Memory B cell (primary cell): ENCODE measurements around the gene ZNF646.

Experiments
- ATAC-seq: fragments of 150-1000 bp; cut with Tn5 transposase; 2 replicates; pipeline ENCODE4 v1.10.0; 2021; ENCODE audit warnings: low read depth, mild to moderate bottlenecking, moderate library complexity
- DNase-seq, 2 donors: peaks; one replicate each; pipeline ENCODE4 v3.0.0; 2022; ENCODE audit warnings: low spot score in 2 of 2
- H3K27ac Mint-ChIP-seq: one replicate; pipeline ENCODE4 v1.8.0; 2022; ENCODE audit warnings: mild to moderate bottlenecking, moderate library complexity, mixed read lengths
- H3K27me3 Mint-ChIP-seq: one replicate; pipeline ENCODE4 v1.8.0; 2022; ENCODE audit warnings: mixed read lengths
- H3K36me3 Mint-ChIP-seq: one replicate; pipeline ENCODE4 v1.8.0; 2022; ENCODE audit warnings: mild to moderate bottlenecking, mixed read lengths
- H3K4me1 Mint-ChIP-seq: one replicate; pipeline ENCODE4 v1.8.0; 2022; ENCODE audit warnings: mixed read lengths
- H3K4me3 Mint-ChIP-seq: one replicate; pipeline ENCODE4 v1.8.0; 2022; ENCODE audit warnings: mild to moderate bottlenecking, moderate library complexity, mixed read lengths
- H3K9me3 Mint-ChIP-seq: one replicate; pipeline ENCODE4 v1.8.0; 2022; ENCODE audit warnings: mixed read lengths

The ZNF646 gene, protein sequence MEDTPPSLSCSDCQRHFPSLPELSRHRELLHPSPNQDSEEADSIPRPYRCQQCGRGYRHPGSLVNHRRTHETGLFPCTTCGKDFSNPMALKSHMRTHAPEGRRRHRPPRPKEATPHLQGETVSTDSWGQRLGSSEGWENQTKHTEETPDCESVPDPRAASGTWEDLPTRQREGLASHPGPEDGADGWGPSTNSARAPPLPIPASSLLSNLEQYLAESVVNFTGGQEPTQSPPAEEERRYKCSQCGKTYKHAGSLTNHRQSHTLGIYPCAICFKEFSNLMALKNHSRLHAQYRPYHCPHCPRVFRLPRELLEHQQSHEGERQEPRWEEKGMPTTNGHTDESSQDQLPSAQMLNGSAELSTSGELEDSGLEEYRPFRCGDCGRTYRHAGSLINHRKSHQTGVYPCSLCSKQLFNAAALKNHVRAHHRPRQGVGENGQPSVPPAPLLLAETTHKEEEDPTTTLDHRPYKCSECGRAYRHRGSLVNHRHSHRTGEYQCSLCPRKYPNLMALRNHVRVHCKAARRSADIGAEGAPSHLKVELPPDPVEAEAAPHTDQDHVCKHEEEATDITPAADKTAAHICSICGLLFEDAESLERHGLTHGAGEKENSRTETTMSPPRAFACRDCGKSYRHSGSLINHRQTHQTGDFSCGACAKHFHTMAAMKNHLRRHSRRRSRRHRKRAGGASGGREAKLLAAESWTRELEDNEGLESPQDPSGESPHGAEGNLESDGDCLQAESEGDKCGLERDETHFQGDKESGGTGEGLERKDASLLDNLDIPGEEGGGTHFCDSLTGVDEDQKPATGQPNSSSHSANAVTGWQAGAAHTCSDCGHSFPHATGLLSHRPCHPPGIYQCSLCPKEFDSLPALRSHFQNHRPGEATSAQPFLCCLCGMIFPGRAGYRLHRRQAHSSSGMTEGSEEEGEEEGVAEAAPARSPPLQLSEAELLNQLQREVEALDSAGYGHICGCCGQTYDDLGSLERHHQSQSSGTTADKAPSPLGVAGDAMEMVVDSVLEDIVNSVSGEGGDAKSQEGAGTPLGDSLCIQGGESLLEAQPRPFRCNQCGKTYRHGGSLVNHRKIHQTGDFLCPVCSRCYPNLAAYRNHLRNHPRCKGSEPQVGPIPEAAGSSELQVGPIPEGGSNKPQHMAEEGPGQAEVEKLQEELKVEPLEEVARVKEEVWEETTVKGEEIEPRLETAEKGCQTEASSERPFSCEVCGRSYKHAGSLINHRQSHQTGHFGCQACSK (N-terminal part only)

DNA sequence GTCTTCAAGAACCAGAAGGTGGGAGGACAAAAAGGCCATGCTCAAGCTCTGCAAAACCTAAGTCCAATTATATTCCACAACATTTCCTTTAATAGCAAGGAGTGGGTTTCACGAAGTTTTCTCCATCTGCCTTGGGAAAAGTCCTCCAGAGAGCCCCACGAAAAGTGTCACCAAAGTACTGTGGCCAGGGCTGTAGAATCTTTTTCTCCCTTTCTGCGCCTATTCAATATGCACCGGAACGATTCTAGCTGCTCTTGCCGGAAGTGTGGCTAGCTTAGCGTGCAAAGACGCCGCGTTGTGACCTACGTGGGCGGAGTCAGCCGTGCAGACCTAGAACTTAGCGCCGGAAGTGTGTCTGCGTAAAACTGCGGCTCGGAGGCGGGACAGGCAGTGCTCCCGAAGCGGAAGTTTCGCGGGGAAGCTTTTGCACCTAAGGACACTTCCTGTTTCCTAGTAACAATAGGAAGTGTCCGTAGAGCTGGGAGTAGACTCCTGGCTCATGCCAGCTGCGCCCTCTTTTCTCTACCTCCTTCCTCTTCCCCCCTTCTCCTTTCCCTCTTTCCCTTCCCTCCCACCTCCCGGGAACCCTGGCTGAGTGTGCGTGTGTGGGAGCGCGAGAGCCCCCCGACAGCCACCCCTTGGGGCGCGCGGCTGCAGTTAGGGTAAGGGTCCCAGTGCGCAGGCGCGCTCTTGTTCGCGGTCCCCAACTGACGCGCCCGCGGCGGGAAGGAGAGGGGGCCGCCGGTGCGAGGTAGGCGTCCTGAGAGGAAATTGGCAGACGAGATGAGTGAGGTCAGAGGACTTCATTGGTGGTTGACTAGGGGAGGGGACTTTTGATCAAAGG is at the start of gene ZNF646, which contains the start of gene ZNF668:
TSS of gene ZNF646 (plus strand) at position 453 of the 844 bp plus-strand sequence. CDS start 1,903 bp downstream, outside the sequence.
TSS of gene ZNF668 (minus strand) at position 271 of the 844 bp plus-strand sequence. CDS start 9,781 bp downstream, outside the sequence.
- H3K4me1 Mint-ChIP-seq = peaks cover 29% of the 10 kb centered on the region
- no peaks in the 10 kb centered on the region for H3K27me3 Mint-ChIP-seq
- peak within 1 kb of the TSS; percentile 95 for H3K27ac Mint-ChIP-seq
- H3K4me3 Mint-ChIP-seq = peak within 1 kb of the TSS; percentile 95
- DNase-seq (peak; percentile 86 to 94), ATAC-seq (peak; percentile 86)
- H3K36me3 Mint-ChIP-seq = peaks cover 14% of the 10 kb centered on the region
- no peaks in the 10 kb centered on the region for H3K9me3 Mint-ChIP-seq

DNA sequence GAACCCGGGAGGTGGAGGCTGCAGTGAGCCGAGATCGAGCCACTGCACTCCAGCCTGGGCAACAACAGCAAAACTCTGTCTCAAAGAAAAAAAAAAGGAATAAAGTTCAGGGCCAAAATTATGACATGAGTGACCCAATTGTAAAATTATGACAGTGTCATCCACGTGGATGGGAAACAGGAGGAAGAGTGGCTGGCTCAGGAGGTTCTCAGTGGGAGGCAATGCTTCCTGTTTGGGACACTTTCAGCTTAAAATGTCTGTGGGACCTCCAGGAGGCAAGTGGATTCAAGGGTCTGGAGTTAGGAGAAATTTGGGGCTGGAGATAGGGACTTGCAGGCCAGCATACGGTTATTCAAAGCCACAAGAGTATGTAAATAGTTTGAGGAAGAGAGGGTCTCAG is 48.9 kb upstream of the ZNF646 start:
- no peak for ATAC-seq
- Mint-ChIP-seq H3K4me3 (no peak overlapping the region), H3K36me3 (no peaks in the 10 kb centered on the region), H3K27me3 (no peaks in the 10 kb centered on the region), H3K4me1 (no peaks in the 10 kb centered on the region), H3K27ac (no peak overlapping the region), H3K9me3 (no peaks in the 10 kb centered on the region)
- no peak for DNase-seq

DNA sequence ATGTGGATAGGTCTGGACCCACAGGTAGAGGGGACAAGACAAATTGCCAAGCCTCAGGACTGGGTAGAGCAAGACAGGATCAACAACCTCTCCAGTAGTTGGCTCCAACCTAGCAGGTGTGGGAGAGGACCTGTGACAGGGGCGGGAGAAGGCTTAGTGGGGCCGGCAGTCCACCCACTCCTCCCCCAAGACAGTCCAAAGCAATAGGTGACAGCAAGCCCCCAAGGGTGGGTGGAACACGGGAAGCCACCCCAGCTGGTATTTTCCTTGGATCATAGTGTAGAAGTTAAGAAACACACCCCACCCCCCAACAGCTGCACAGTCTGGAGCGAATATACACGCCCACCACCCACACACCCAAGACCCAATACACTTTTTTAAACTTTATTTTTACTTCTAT is 45.0 kb upstream of the ZNF646 start:
- no peaks in the 10 kb centered on the region for H3K9me3 Mint-ChIP-seq
- peaks cover 4% of the 10 kb centered on the region for H3K36me3 Mint-ChIP-seq
- ATAC-seq (no peak), DNase-seq (no peak)
- H3K27ac Mint-ChIP-seq = no peak overlapping the region
- H3K4me1 Mint-ChIP-seq = peaks cover 7% of the 10 kb centered on the region
- no peaks in the 10 kb centered on the region for H3K27me3 Mint-ChIP-seq
- H3K4me3 Mint-ChIP-seq = no peak overlapping the region

DNA sequence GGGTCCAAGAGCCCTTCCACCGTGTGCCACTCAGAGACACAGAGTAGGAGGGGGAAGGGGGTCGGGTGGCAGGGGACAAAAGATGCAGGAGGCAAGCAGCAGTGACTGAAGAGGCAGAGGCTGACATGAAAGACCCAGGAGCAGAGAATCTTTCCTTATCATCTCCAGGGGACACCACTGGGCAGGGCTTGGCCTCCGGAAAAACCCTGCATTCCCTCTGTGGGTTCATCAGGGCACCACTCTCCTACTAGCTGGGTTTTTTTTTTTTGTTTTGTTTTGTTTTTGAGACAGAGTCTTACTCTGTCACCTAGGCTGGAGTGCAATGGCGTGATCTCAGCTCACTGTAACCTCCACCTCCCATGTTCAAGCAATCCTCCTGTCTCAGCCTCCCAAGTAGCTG is 42.9 kb upstream of the ZNF646 start:
- no peak for ATAC-seq
- DNase-seq = no peak
- no peaks in the 10 kb centered on the region for H3K9me3 Mint-ChIP-seq
- H3K27ac Mint-ChIP-seq = peak overlapping the region; percentile 96
- H3K36me3 Mint-ChIP-seq = peaks cover 10% of the 10 kb centered on the region
- no peak overlapping the region for H3K4me3 Mint-ChIP-seq
- no peaks in the 10 kb centered on the region for H3K27me3 Mint-ChIP-seq
- peaks cover 7% of the 10 kb centered on the region for H3K4me1 Mint-ChIP-seq

DNA sequence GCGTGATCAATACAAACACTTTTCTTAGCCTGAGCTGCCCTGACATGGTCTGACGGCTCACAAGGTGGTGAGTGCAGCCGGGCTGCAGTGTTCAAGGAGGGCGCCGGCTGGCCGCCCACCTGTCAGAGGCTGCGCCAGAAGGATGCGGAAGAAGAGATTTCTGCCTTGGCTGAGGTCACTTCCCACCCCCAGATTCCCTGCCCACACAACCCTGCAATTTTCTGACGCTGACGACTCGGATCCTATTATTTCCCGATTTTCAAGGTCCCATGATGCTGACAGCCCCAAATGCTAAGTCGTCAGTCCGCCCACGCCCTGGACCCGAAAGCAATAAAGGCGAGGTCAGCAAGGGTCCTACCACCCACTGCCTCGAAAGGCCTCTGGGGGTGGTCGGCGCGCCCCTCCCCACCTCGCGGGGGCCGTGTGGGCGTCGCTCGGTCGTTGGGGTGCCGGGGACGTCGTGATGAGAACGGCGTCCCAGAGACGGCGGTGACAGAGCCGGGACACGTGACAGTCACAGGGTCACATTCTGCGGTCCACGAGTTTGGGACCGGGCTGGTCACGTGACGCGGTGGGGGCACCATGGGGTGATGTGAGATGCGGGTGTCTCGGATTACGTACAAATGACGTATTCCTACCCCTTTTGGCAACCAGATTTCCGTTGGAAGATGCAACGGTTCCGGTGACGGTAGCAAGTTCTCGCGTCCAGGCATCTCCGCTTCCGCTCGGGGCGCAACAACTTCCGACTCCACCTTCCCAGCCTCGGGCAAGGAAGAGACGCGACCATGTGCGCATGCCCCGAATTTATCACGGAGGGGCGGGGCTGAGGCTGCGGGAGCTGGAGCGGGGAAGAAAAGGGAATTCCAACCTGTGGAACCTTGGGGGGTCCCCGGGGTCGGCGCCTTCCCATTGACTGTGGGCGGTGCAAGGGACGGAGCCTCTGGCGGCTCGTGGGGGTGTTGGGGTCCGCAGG is 41.2 kb upstream of the ZNF646 start, which contains the start of gene STX4:
TSS of gene STX4 (plus strand) at position 823 of the 973 bp plus-strand sequence. CDS start 248 bp downstream, outside the sequence.
- Mint-ChIP-seq H3K27ac (peak within 1 kb of the TSS; percentile 96), H3K9me3 (no peaks in the 10 kb centered on the region), H3K4me1 (peaks cover 9% of the 10 kb centered on the region), H3K27me3 (no peaks in the 10 kb centered on the region), H3K4me3 (peak within 1 kb of the TSS; percentile 98), H3K36me3 (peaks cover 14% of the 10 kb centered on the region)
- DNase-seq = peak; percentile 94 to 95
- ATAC-seq = peak; percentile 81

DNA sequence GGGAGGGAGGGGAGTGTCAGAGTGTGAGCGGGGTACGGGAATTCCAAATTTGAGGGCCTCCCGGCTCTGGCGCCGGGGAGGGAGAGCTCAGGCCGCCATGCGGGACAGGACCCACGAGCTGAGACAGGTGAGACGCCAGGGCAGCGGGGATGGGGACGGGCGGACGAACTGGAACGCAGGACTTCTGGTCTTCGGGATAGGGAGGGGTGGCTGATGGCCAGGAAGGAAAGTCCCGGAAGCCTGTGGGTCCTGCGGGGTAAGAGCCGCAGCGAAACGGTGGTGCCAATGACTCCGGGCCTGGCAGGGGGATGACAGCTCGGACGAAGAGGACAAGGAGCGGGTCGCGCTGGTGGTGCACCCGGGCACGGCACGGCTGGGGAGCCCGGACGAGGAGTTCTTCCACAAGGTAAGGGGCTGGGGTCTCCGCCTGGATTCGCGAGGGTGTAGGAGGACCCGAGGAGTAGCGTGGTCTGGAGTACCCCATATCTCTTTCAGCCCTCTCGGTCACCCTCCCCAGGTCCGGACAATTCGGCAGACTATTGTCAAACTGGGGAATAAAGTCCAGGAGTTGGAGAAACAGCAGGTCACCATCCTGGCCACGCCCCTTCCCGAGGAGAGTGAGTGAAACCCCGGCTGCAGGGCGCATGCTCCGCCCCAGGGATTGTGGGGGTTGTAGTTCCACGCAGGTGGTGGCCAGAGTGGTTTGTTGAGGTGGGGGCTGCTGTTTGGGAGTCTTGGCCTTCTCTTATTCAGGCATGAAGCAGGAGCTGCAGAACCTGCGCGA is 40.3 kb upstream of the ZNF646 start:
- H3K4me3 Mint-ChIP-seq = peak overlapping the region; percentile 98
- DNase-seq (peak; percentile 81 to 86), ATAC-seq (peak; percentile 26)
- peaks cover 17% of the 10 kb centered on the region for H3K36me3 Mint-ChIP-seq
- peak overlapping the region; percentile 96 for H3K27ac Mint-ChIP-seq
- no peaks in the 10 kb centered on the region for H3K27me3 Mint-ChIP-seq
- H3K9me3 Mint-ChIP-seq = no peaks in the 10 kb centered on the region
- H3K4me1 Mint-ChIP-seq = peaks cover 12% of the 10 kb centered on the region

DNA sequence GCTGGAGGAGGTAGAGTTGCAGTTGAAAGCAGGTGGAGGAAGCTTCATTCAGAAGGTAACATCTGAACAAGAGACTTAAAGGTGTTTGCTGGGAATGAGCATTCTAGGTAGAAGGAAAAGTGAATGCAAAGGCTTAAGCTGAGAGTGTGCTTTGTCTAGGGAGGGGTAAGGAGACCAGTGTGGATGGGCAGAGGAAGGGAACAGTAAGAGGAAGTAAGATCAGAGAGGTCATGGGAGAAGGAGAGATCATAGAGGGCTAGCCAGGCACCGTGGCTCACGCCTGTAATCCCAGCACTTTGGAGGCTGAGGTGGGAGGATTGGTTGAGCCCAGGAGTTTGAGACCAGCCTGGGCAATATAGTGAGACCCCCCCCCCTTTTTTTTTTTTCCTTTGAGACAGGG is 37.5 kb upstream of the ZNF646 start:
- Mint-ChIP-seq H3K9me3 (no peaks in the 10 kb centered on the region), H3K4me3 (no peak overlapping the region), H3K4me1 (peaks cover 12% of the 10 kb centered on the region), H3K27ac (no peak overlapping the region), H3K27me3 (no peaks in the 10 kb centered on the region), H3K36me3 (peaks cover 22% of the 10 kb centered on the region)
- no peak for ATAC-seq
- no peak for DNase-seq

DNA sequence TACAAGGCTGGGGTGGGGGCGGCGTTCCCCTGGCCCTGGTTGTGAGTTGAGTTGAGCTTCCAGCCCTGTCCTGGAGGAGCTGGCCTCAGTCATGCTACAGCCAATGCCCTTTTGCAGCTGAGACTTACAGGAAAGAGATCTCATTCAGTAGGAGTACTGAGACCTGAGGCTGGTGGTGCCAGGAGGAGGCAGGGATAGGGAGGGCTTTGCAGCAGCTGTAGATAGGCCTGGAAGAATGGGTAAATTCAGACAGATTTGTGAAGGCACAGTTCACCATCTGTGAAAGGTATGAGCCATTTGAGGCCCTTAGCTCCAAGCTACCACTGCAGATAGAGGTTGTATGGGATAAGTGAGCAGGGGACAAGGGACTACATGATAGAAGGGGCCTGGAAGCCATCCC is 35.2 kb upstream of the ZNF646 start:
- Mint-ChIP-seq H3K4me1 (peaks cover 5% of the 10 kb centered on the region), H3K36me3 (peaks cover 22% of the 10 kb centered on the region), H3K9me3 (no peaks in the 10 kb centered on the region), H3K4me3 (no peak overlapping the region), H3K27ac (no peak overlapping the region), H3K27me3 (no peaks in the 10 kb centered on the region)
- ATAC-seq = no peak
- DNase-seq = no peak

DNA sequence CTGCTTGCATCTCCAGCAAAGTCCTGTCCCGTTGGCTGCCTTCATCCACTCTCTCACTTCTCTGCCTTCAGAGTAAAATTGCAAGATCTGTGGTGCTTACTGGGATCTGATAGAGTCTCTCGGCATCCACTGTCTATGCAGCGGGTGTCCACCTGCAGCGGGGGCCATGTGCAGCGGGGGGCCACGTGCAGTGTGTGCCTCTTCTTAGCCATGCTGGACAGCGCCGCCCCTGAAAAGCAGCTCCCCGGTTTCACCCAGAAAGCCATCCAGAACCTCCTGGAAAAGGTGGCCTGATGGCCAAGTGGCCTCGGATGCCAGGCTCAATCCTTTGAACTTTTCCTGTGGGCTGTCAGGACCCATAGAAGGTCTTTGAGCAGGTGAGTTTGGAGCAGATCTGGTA is 31.4 kb upstream of the ZNF646 start:
- H3K36me3 Mint-ChIP-seq = peaks cover 11% of the 10 kb centered on the region

DNA sequence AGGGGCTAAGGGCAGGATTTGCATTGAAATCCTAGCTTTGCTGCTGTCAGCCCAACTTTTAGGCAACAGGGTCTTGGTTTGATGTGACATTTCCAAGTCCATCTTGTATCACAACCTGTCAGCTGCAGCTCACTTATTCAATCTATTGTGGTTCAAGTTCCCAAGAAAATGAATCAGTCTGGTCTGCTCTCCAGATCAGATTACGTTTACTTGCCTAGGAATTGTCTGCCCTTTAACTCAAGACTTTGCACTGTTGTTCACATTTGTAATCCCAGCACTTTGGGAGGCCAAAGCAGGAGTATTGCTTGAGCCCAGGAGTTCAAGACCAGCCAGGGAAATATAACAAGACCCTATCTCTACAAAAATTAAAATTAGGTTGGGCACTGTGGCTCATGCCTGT is 30.9 kb upstream of the ZNF646 start:
- Mint-ChIP-seq H3K27ac (no peak overlapping the region), H3K4me1 (peaks cover 2% of the 10 kb centered on the region), H3K9me3 (no peaks in the 10 kb centered on the region), H3K27me3 (no peaks in the 10 kb centered on the region), H3K4me3 (no peak overlapping the region), H3K36me3 (peaks cover 11% of the 10 kb centered on the region)
- ATAC-seq = no peak
- DNase-seq = no peak

More for the DNA sequence above, 31.4 kb upstream of the ZNF646 start:
- no peak for ATAC-seq
- DNase-seq = no peak
- no peak overlapping the region for H3K4me3 Mint-ChIP-seq
- no peaks in the 10 kb centered on the region for H3K27me3 Mint-ChIP-seq
- no peaks in the 10 kb centered on the region for H3K9me3 Mint-ChIP-seq
- H3K4me1 Mint-ChIP-seq = peaks cover 2% of the 10 kb centered on the region
- no peak overlapping the region for H3K27ac Mint-ChIP-seq

DNA sequence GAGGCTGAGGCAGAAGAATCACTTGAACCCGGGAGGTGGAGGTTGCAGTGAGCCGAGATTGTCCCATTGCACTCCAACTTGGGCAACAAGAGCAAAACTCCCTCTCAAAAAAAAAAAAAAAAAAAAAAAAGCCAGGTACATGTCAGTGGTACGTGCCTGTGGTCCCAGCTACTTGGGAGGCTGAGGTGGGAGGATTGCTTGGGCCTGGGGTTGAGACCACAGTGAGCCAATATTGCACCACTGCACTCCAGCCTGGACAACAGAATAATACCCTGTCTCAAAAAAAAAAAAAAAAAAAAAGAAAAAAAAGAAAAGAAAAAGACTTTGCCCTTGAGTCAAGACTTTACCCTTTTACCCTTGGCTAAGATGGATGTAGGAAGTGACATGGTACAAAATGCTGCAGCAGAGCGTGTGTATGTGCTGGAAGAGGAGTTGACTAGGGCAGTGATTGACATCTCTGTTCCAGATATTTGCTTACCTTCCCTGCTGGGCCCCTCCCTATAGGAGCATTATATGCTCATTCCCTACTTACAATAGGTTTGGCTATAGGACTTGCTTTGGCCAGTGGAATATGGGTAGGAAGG is 30.2 kb upstream of the ZNF646 start:
- Mint-ChIP-seq H3K36me3 (peaks cover 7% of the 10 kb centered on the region), H3K9me3 (no peaks in the 10 kb centered on the region), H3K27ac (no peak overlapping the region), H3K4me3 (no peak overlapping the region), H3K4me1 (peaks cover under 1% of the 10 kb centered on the region), H3K27me3 (no peaks in the 10 kb centered on the region)
- ATAC-seq = no peak
- DNase-seq = no peak
